ENCODE results near the gene SERINC4.
"Not testable (repeated sequence)": the region's sequence is repeated elsewhere in the genome, so short reads cannot be mapped to it uniquely, and the experiment has no call there.

The SERINC4 gene

GRCh38 chr15:43799945-43800285 lies at the start of gene SERINC4:
TSS of gene SERINC4 (minus strand) at chr15:43800220. CDS start at chr15:43799986, 234 bp downstream.
- no peak for DNase-seq (ENCODE audit: low read depth)

- DNase-seq (ENCODE audit: low read depth), result no peak
These were observed 45.4 kb upstream of the SERINC4 start for GRCh38 chr15:43845421-43845820.

- DNase-seq (ENCODE audit: low read depth), result not testable (repeated sequence)
These were observed 32.5 kb upstream of the SERINC4 start for GRCh38 chr15:43832485-43832884.

GRCh38 chr15:43831519-43832052 lies 31.6 kb upstream of the SERINC4 start:
- not testable (repeated sequence) for DNase-seq (ENCODE audit: low read depth)

- not testable (repeated sequence) for DNase-seq (ENCODE audit: low read depth)
These were observed 30.8 kb upstream of the SERINC4 start for GRCh38 chr15:43830691-43831275.

- not testable (repeated sequence) for DNase-seq (ENCODE audit: low read depth)
These were observed 30.0 kb upstream of the SERINC4 start for GRCh38 chr15:43829951-43830540.

GRCh38 chr15:43828061-43828657 lies 28.1 kb upstream of the SERINC4 start:
- no peak for DNase-seq (ENCODE audit: low read depth)

GRCh38 chr15:43826508-43827341 lies 26.7 kb upstream of the SERINC4 start, which contains the start of gene WDR76:
TSS of gene WDR76 (plus strand) at chr15:43827002. CDS start at chr15:43827033, 31 bp downstream.
- DNase-seq (ENCODE audit: low read depth), result peak; percentile 71

- DNase-seq (ENCODE audit: low read depth), result no peak
These were observed 26.0 kb upstream of the SERINC4 start for GRCh38 chr15:43826029-43826507.

GRCh38 chr15:43825305-43825704 lies 25.3 kb upstream of the SERINC4 start:
- not testable (repeated sequence) for DNase-seq (ENCODE audit: low read depth)

GRCh38 chr15:43824302-43825246 lies 24.6 kb upstream of the SERINC4 start, which contains the start of gene MFAP1:
TSS of gene MFAP1 (minus strand) at chr15:43824690. CDS start at chr15:43824569, 121 bp downstream.
- peak; percentile 84 for DNase-seq (ENCODE audit: low read depth)

- DNase-seq (ENCODE audit: low read depth), result no peak
These were observed 21.5 kb upstream of the SERINC4 start for GRCh38 chr15:43821505-43821904.

- DNase-seq (ENCODE audit: low read depth), result not testable (repeated sequence)
These were observed 15.0 kb upstream of the SERINC4 start for GRCh38 chr15:43815064-43815463.

GRCh38 chr15:43808960-43809678 lies 9.1 kb upstream of the SERINC4 start:
- no peak for DNase-seq (ENCODE audit: low read depth)

- no peak for DNase-seq (ENCODE audit: low read depth)
These were observed 8.5 kb upstream of the SERINC4 start for GRCh38 chr15:43808435-43808950.

- not testable (repeated sequence) for DNase-seq (ENCODE audit: low read depth)
These were observed 2.7 kb upstream of the SERINC4 start for GRCh38 chr15:43802676-43803075.

GRCh38 chr15:43800286-43801141 lies 494 bp upstream of the SERINC4 start, which contains the start of gene HYPK:
TSS of gene HYPK (plus strand) at chr15:43800599. CDS start at chr15:43800623, 24 bp downstream.
- DNase-seq (ENCODE audit: low read depth), result peak; percentile 85

GRCh38 chr15:43799209-43799944 lies 643 bp downstream of the SERINC4 start:
- DNase-seq (ENCODE audit: low read depth), result no peak

Data from stimulated activated CD8-positive, alpha-beta memory T cell treated with anti-CD3 and anti-CD28 coated beads, Interleukin-4, amount 100 ng/mL, for 24 hours (primary cell).